Panc1 (cell line): ENCODE measurements around the gene EEF1AKMT3. TPM values are rescaled to one million over a fixed set of nuclear protein-coding genes. Genes with fewer than 3 reads are reported as not detected.

Experiments used
- ATAC-seq: fragments of 200-7000 bp; cut with Tn5 transposase; 2 replicates; pipeline ENCODE4 v1.9.1; 2020; ENCODE audit warnings: mild to moderate bottlenecking, moderate library complexity
- BruUV-seq: library from RNA; stranded (reverse); fragments of 400-500 nt; replicated peaks from 2 replicates; lab custom pipeline; 2021; lab: Mats Ljungman, UMichigan
- CTCF ChIA-PET: fragments of 300-600 bp; sonication (Branson Sonifier 250); formaldehyde crosslinking; loops from one replicate; lab custom pipeline; 2022; ENCODE audit warnings: antibody characterized with exemption; lab: Charles Lee
- POLR2A ChIA-PET: fragments of 300-600 bp; sonication (Branson Sonifier 250); formaldehyde crosslinking; loops from one replicate; lab custom pipeline; 2022; ENCODE audit warnings: antibody characterized with exemption; lab: Charles Lee
- DNase-seq: peaks from one replicate; pipeline ENCODE4 v3.0.0-alpha.2; 2010; ENCODE audit warnings: low read depth, low spot score
- H3K27ac ChIP-seq: 2 replicates; pipeline ENCODE4 v1.5.1; 2011; ENCODE audit warnings: mild to moderate bottlenecking, low read length, inconsistent platforms
- H3K27me3 ChIP-seq: fragments of 200-500 bp; sonication (Bioruptor generic); 2 replicates; pipeline ENCODE4 v1.6.0; 2014; ENCODE audit warnings: low read length, inconsistent platforms; ENCODE audit not compliant: control insufficient read depth, insufficient read depth
- H3K36me3 ChIP-seq: fragments of 200-500 bp; sonication (Bioruptor generic); 2 replicates; pipeline ENCODE4 v1.5.1; 2014; ENCODE audit warnings: inconsistent platforms, mild to moderate bottlenecking, low read length, moderate library complexity; ENCODE audit not compliant: control insufficient read depth, insufficient read depth
- H3K4me1 ChIP-seq: 2 replicates; pipeline ENCODE4 v1.5.1; 2011; ENCODE audit warnings: inconsistent platforms, mild to moderate bottlenecking, low read length, moderate library complexity; ENCODE audit not compliant: control insufficient read depth, insufficient read depth
- H3K4me3 ChIP-seq, 2 experiments: 2 replicates each; pipeline ENCODE4 v1.5.1; 2011 to 2012; ENCODE audit warnings: low read depth in 2 of 2, low read length in 2 of 2, mild to moderate bottlenecking in 2 of 2, inconsistent platforms in 1 of 2, moderate library complexity in 1 of 2
- H3K9me3 ChIP-seq: fragments of 200-500 bp; sonication (Bioruptor generic); 2 replicates; pipeline ENCODE4 v1.5.1; 2014; ENCODE audit warnings: low read depth, mild to moderate bottlenecking, inconsistent platforms, low read length, moderate library complexity; ENCODE audit not compliant: control insufficient read depth, insufficient read depth
- POLR2AphosphoS5 ChIP-seq: IDR thresholded peaks from 2 replicates; pipeline ENCODE4 v1.6.1; 2012; ENCODE audit warnings: mild to moderate bottlenecking, low read depth, low read length, moderate library complexity
- SIN3A ChIP-seq: IDR thresholded peaks from 2 replicates; pipeline ENCODE4 v1.6.1; 2012; ENCODE audit warnings: low read depth, mild to moderate bottlenecking, low read length, moderate library complexity, borderline replicate concordance; ENCODE audit not compliant: insufficient read depth
- TCF7L2 ChIP-seq: IDR thresholded peaks from 2 replicates; pipeline ENCODE4 v1.6.1; 2011; ENCODE audit warnings: mild to moderate bottlenecking, low read depth, low read length, inconsistent platforms
- in situ Hi-C: cut with HindIII; loops from 2 replicates; pipeline ENCODE4 v1.10.0; 2016; ENCODE audit warnings: low sequenced_read_pairs, low pct_unique_long_range_greater_than_20kb
- intact Hi-C: fragments of 100-400 bp; cut with micrococcal nuclease; formaldehyde crosslinking; loops from one replicate; pipeline ENCODE4 v1.10.0; 2022; ENCODE audit not compliant: unreplicated experiment
- total RNA-seq: library from RNA; stranded (reverse); gene quantifications from one replicate; pipeline ENCODE4 v1.2.1, GENCODE V29; 2021; ENCODE audit not compliant: unreplicated experiment
- TF ChIP-seq, protein P1 (sequence below): fragments of 450-650 bp; IDR thresholded peaks from 2 replicates; pipeline ENCODE4 v1.5.1; 2017; ENCODE audit warnings: mild to moderate bottlenecking
- TF ChIP-seq, protein P2 (sequence below), 2 experiments: IDR thresholded peaks; 2 replicates each; pipeline ENCODE4 v1.6.1; 2011 to 2012; ENCODE audit warnings: low read depth in 2 of 2, control low read depth in 1 of 2, low read length in 1 of 2, mild to moderate bottlenecking in 1 of 2, moderate library complexity in 1 of 2; ENCODE audit not compliant: insufficient read depth in 1 of 2

EEF1AKMT3 gene
- total RNA-seq, 1 experiment from 2014 or later: 7.4 TPM

DNA sequence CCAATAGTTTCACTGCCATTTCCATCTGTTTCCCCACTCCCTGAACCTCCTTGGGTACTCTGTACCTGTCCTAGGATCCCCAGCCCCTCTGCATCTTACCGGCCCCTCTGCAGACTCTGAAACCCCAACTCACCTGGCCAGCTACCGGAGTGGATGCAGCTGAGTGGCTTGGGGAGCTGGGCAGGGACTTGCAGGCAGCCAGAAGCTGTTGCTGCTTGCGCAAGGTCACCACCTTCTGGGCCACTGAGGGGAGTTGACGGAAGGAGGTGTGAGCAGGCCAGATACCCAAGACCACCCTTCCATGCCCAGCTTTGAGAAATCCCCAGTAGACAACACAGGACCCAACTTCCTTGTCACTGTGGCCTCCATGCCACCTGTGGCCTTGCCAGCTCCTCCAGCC is 40.1 kb upstream of the EEF1AKMT3 start:
- H3K4me1 ChIP-seq: peaks cover 7% of the 10 kb centered on the region; the same call in 1 of the 2 replicates
- no peak for DNase-seq
- no peak for ATAC-seq
- intact Hi-C loops: no loop called here
- ChIA-PET CTCF (no interaction called here), POLR2A (no interaction called here)
- no peaks in the 10 kb centered on the region for H3K36me3 ChIP-seq
- no TSS peak for BruUV-seq
- TF ChIP-seq TCF7L2 (no peak), SIN3A (no peak), POLR2AphosphoS5 (no peak)
- TF ChIP-seq, protein P1, sequence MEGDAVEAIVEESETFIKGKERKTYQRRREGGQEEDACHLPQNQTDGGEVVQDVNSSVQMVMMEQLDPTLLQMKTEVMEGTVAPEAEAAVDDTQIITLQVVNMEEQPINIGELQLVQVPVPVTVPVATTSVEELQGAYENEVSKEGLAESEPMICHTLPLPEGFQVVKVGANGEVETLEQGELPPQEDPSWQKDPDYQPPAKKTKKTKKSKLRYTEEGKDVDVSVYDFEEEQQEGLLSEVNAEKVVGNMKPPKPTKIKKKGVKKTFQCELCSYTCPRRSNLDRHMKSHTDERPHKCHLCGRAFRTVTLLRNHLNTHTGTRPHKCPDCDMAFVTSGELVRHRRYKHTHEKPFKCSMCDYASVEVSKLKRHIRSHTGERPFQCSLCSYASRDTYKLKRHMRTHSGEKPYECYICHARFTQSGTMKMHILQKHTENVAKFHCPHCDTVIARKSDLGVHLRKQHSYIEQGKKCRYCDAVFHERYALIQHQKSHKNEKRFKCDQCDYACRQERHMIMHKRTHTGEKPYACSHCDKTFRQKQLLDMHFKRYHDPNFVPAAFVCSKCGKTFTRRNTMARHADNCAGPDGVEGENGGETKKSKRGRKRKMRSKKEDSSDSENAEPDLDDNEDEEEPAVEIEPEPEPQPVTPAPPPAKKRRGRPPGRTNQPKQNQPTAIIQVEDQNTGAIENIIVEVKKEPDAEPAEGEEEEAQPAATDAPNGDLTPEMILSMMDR: no peak
- TF ChIP-seq, protein P2, sequence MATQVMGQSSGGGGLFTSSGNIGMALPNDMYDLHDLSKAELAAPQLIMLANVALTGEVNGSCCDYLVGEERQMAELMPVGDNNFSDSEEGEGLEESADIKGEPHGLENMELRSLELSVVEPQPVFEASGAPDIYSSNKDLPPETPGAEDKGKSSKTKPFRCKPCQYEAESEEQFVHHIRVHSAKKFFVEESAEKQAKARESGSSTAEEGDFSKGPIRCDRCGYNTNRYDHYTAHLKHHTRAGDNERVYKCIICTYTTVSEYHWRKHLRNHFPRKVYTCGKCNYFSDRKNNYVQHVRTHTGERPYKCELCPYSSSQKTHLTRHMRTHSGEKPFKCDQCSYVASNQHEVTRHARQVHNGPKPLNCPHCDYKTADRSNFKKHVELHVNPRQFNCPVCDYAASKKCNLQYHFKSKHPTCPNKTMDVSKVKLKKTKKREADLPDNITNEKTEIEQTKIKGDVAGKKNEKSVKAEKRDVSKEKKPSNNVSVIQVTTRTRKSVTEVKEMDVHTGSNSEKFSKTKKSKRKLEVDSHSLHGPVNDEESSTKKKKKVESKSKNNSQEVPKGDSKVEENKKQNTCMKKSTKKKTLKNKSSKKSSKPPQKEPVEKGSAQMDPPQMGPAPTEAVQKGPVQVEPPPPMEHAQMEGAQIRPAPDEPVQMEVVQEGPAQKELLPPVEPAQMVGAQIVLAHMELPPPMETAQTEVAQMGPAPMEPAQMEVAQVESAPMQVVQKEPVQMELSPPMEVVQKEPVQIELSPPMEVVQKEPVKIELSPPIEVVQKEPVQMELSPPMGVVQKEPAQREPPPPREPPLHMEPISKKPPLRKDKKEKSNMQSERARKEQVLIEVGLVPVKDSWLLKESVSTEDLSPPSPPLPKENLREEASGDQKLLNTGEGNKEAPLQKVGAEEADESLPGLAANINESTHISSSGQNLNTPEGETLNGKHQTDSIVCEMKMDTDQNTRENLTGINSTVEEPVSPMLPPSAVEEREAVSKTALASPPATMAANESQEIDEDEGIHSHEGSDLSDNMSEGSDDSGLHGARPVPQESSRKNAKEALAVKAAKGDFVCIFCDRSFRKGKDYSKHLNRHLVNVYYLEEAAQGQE (IDR thresholded peaks at IDR 0.05; ENCODE audit: insufficient read depth in 1 of 2, low read depth in 2 of 2, low read length in 1 of 2): no peak
- in situ Hi-C loops: no loop called here
- H3K4me3 ChIP-seq: no peak overlapping the region
- H3K9me3 ChIP-seq: no peaks in the 10 kb centered on the region
- no peak overlapping the region for H3K27ac ChIP-seq
- H3K27me3 ChIP-seq: no peaks in the 10 kb centered on the region; the same call in 1 of the 2 replicates

DNA sequence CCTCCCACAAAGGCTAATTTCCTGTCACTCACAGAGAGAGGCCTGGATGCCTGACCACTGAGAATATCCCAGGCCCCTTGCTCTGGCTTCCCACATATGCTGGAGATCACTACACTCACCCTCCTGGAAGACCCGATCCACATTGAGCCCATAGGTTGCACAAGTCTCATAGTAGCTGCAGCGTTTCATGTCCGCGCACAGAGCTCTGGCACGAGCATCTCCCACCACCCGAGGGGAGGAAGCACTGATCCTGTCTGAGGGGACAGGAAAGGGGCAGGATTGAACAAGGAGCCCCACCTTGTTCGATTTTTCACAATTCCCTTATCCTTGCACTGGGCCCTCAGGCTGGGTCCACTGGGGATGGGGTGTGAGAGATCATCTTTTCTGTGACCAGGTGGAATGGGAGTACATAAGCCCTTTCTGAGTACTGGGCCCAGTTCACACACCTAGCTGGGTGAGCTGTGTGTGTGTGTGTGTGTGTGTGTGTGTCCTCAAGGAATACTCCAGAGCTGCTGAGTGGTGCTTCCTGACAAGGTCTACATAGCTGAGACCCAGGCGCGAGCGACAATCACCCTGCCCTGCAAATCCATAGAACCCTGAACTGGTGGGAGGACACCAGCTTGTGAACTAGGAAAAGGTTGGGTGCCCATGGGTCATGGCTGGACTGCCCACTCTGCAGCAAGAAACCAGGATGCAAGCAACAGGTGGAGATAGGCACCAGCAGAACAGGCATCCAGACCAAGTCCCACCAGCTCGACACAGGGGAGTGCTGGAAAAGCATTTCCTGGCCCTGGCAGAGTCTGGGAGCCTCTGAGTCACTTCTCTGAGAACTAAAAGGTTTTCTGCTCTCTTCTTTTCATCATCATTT is 39.5 kb upstream of the EEF1AKMT3 start:
- no peaks in the 10 kb centered on the region for H3K9me3 ChIP-seq
- intact Hi-C loops (no loop called here), in situ Hi-C loops (no loop called here)
- no TSS peak for BruUV-seq
- ATAC-seq (no peak), DNase-seq (no peak)
- H3K27ac ChIP-seq: no peak overlapping the region
- H3K4me3 ChIP-seq: no peak overlapping the region
- H3K4me1 ChIP-seq: peaks cover 7% of the 10 kb centered on the region; the same call in 1 of the 2 replicates
- CTCF ChIA-PET: interaction anchor here (0.5 kb wide), 1 partner anchor 8 kb away, joined by 3 read pairs; no protein-coding TSS in a partner anchor
- H3K36me3 ChIP-seq: no peaks in the 10 kb centered on the region
- H3K27me3 ChIP-seq: no peaks in the 10 kb centered on the region; the same call in 1 of the 2 replicates
- POLR2A ChIA-PET: no interaction called here
- TF ChIP-seq, protein P2 (IDR thresholded peaks at IDR 0.05; ENCODE audit: insufficient read depth in 1 of 2, low read depth in 2 of 2, low read length in 1 of 2): no peak
- TF ChIP-seq SIN3A (no peak), POLR2AphosphoS5 (no peak), TCF7L2 (no peak)
- TF ChIP-seq, protein P1: no peak
